HepG2 (cell line): ENCODE measurements around the gene EVL.

Experiments used
- BRF2 ChIP-seq: sonication (generic); formaldehyde crosslinking; IDR thresholded peaks from 2 replicates; pipeline ENCODE4 v1.8.1; 2022; ENCODE audit warnings: mild to moderate bottlenecking, missing genetic modification reagents
- CHD2 ChIP-seq: IDR thresholded peaks from 2 replicates; pipeline ENCODE4 v1.6.1; 2011; ENCODE audit warnings: low read depth, low read length, improper control_type of control experiment
- EZH2 ChIP-seq: conservative IDR thresholded peaks from 2 replicates; pipeline ENCODE4 v1.6.1; 2012; ENCODE audit warnings: mild to moderate bottlenecking, low read depth, low read length, moderate library complexity
- JUNB ChIP-seq: sonication (generic); formaldehyde crosslinking; IDR thresholded peaks from 2 replicates; pipeline ENCODE4 v1.8.0; 2022; ENCODE audit warnings: missing genetic modification reagents, mild to moderate bottlenecking, borderline replicate concordance
- MTF2 ChIP-seq: sonication (generic); formaldehyde crosslinking; IDR thresholded peaks from 2 replicates; pipeline ENCODE4 v1.5.0; 2020; ENCODE audit warnings: missing genetic modification reagents, borderline replicate concordance
- NCOA2 ChIP-seq: sonication (generic); formaldehyde crosslinking; IDR thresholded peaks from 2 replicates; pipeline ENCODE4 v1.8.0; 2022; ENCODE audit warnings: inconsistent platforms
- TCF7L2 ChIP-seq: IDR thresholded peaks from 2 replicates; pipeline ENCODE4 v1.6.1; 2011; ENCODE audit warnings: mild to moderate bottlenecking, low read depth, low read length, moderate library complexity

- TF ChIP-seq TCF7L2 (no peak), MTF2 (CRISPR knock-in tag) (no peak), BRF2 (CRISPR knock-in tag) (no peak), CHD2 (no peak), EZH2 (no peak), JUNB (CRISPR knock-in tag) (no peak), NCOA2 (CRISPR knock-in tag) (no peak)
Measured at GRCh38 chr14:100054316-100055075, 10.7 kb upstream of the EVL start.
